NB4 (cell line): Measurements from ENCODE around the gene CENPB.

Experiments
- MYC ChIP-seq: IDR thresholded peaks from 2 replicates; pipeline ENCODE4 v1.6.1; 2011; ENCODE audit warnings: low read depth, low read length
- POLR2A ChIP-seq: IDR thresholded peaks from 2 replicates; pipeline ENCODE4 v1.6.1; 2011; ENCODE audit warnings: mild to moderate bottlenecking; ENCODE audit not compliant: insufficient read length; ENCODE audit errors: extremely low read depth
- TF ChIP-seq, protein P1 (sequence below): IDR thresholded peaks from one replicate; pipeline ENCODE4 v1.5.1; 2012; ENCODE audit warnings: low read depth, low read length
- TF ChIP-seq, protein P2 (sequence below): IDR thresholded peaks from 2 replicates; pipeline ENCODE4 v1.6.1; 2011; ENCODE audit warnings: low read depth, low read length

DNA sequence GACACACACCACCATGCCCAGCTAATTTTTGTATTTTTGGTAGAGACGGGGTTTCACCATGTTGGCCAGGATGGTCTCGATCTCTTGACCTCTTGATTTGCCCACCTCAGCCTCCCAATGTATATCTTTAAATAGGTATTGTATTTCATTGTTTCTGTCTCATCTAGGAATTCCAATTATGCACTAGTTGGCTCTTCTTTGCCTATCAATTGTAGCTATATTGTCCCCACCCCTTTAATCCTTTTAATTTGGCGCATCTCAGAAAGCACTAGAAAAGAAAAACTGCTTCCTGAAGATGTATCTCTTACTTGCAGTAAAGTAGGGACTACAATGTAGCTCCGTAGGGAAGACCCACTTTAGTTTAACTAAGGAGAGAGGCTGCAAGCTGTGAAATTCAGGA lies 49.6 kb upstream of the CENPB start:
- TF ChIP-seq POLR2A (no peak), MYC (no peak)
- TF ChIP-seq, protein P1, sequence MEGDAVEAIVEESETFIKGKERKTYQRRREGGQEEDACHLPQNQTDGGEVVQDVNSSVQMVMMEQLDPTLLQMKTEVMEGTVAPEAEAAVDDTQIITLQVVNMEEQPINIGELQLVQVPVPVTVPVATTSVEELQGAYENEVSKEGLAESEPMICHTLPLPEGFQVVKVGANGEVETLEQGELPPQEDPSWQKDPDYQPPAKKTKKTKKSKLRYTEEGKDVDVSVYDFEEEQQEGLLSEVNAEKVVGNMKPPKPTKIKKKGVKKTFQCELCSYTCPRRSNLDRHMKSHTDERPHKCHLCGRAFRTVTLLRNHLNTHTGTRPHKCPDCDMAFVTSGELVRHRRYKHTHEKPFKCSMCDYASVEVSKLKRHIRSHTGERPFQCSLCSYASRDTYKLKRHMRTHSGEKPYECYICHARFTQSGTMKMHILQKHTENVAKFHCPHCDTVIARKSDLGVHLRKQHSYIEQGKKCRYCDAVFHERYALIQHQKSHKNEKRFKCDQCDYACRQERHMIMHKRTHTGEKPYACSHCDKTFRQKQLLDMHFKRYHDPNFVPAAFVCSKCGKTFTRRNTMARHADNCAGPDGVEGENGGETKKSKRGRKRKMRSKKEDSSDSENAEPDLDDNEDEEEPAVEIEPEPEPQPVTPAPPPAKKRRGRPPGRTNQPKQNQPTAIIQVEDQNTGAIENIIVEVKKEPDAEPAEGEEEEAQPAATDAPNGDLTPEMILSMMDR = no peak
- TF ChIP-seq, protein P2, sequence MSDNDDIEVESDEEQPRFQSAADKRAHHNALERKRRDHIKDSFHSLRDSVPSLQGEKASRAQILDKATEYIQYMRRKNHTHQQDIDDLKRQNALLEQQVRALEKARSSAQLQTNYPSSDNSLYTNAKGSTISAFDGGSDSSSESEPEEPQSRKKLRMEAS = no peak
